Heart right ventricle (tissue), 16 donors: ENCODE results near the gene SRCAP. TPM values are rescaled to one million over a fixed set of nuclear protein-coding genes. Genes with fewer than 3 reads are reported as not detected.

Experiments used
- ATAC-seq, 8 donors: fragments of 200-7000 bp; cut with Tn5 transposase; one replicate each; pipeline ENCODE4 v1.9.1; 2020; ENCODE audit warnings: mild to moderate bottlenecking in 8 of 8, moderate library complexity in 8 of 8, moderate number of reproducible peaks in 1 of 8
- DNase-seq, 2 donors: peaks; one replicate each; pipeline ENCODE4 v3.0.0-alpha.2; 2020
- H3K27ac ChIP-seq, 10 donors: fragments of 200-600 bp; sonication (generic) in 2 of 10; one replicate each; pipeline versions ENCODE4 v1.5.0 to v1.8.0; 2020 to 2022; ENCODE audit warnings: mild to moderate bottlenecking in 3 of 10
- H3K27me3 ChIP-seq, 7 donors: fragments of 200-600 bp; one replicate each; pipeline ENCODE4 v1.8.0; 2021 to 2022; ENCODE audit warnings: mild to moderate bottlenecking in 2 of 7
- H3K36me3 ChIP-seq, 9 donors: fragments of 200-600 bp; sonication (generic) in 1 of 9; one replicate each; pipeline versions ENCODE4 v1.5.0 to v1.8.0; 2020 to 2022; ENCODE audit warnings: mild to moderate bottlenecking in 2 of 9
- H3K4me1 ChIP-seq, 9 donors: fragments of 200-600 bp; sonication (generic) in 1 of 9; one replicate each; pipeline versions ENCODE4 v1.5.0 to v1.8.0; 2020 to 2022; ENCODE audit warnings: mild to moderate bottlenecking in 4 of 9
- H3K4me3 ChIP-seq, 10 donors: fragments of 200-600 bp; sonication (generic) in 2 of 10; one replicate each; pipeline versions ENCODE4 v1.5.0 to v1.8.0; 2020 to 2022; ENCODE audit warnings: mild to moderate bottlenecking in 7 of 10, moderate library complexity in 2 of 10
- H3K9me3 ChIP-seq, 11 donors: fragments of 200-600 bp in 10 of 11; sonication (generic) in 2 of 11; one replicate each; pipeline versions ENCODE4 v1.5.0 to v1.8.0; 2013 to 2022; ENCODE audit warnings: mild to moderate bottlenecking in 2 of 11, control low read depth in 1 of 11, moderate library complexity in 1 of 11
- CTCF ChIP-seq, 9 donors: fragments of 200-600 bp; sonication (generic) in 2 of 9; IDR thresholded peaks; one replicate each; pipeline versions ENCODE4 v1.5.0 to v1.8.0; 2021 to 2022; ENCODE audit warnings: antibody characterized with exemption in 9 of 9, mild to moderate bottlenecking in 5 of 9, moderate library complexity in 1 of 9
- WGBS, 2 donors: extraction: QIAGEN DNeasy Blood & Tissue Kit; methylation state at CpG; one replicate each; pipeline ENCODE4 v1.1.7; 2013; ENCODE audit warnings: inconsistent platforms in 1 of 2; 5-methylcytosine and 5-hydroxymethylcytosine counted together
- intact Hi-C, 10 donors: fragments of 100-400 bp; cut with DNase I; formaldehyde crosslinking; loops; one replicate each; pipeline versions ENCODE4 v1.11.1 to v1.14.2; 2022
- polyA plus RNA-seq, 2 donors: library from polyadenylated mRNA; stranded (reverse); fragments of 200-250 nt; gene quantifications; one replicate each; pipeline ENCODE4 v1.2.3, GENCODE V29; 2013
- total RNA-seq, 10 donors: library from RNA; stranded (reverse); fragmentation: NEBNext Ultra II Directional in 3 of 10; extraction: Animal tissue kit (Norgen Biotek cat#: 25700) in 3 of 10; gene quantifications; one replicate each; pipeline versions ENCODE4 v1.2.1 to v1.2.4, GENCODE V29; 2021 to 2023
- donor health status: Arrhythmogenic right ventricular cardiomyopathy.
- donor health status: ischemic (EF 13 %, LVEDD 7.1; RV severe dilation, severe dysfunction).
- donor health status: healthy with polysubstance abuse.
- donor health status: DM: no; HTN: yes; CAD: no.
- donor health status: DM: no; HTN: no; CAD: no.
- donor health status: ischemic (EF 25% LVEDD 6.9; RV normal size, moderate dysfunction).
- donor health status: ischemic (EF 25% LVEDD 5.7; RV mildly dilated, moderate dysfunction).
- donor health status: healthy.
- donor health status: DM: yes; HTN: yes; CAD: no.
- donor health status: Ischemic cardiomyopathy.
- donor health status: ischemic (EF 35%, LVEDD 5.7; RV mildly dilated, moderate dysfunction).
- donor health status: nonischemic (EF 11% LVEDD 7.7; RV severe dilation, severe dysfunction).
- donor health status: DM: yes; HTN: yes; CAD: no.
- donor health status: PGD.
- donor health status: ischemic (EF 29% LVEDD 5.4; RV normal size, mild dysfunction).
- donor health status: nonischemic (EF 23%, LVEDD 6.1; RV moderate dilation, normal function).

SRCAP gene
- total and polyA plus RNA-seq, 12 donors, result 2.6 to 60.6 (median 45.4) TPM

- intact Hi-C loops, result no loop called here
- DNase-seq (no peak), ATAC-seq (peak in 1 of 8 donors; percentile 3)
- Histone ChIP-seq H3K9me3 (no peaks in the 10 kb centered on the region), H3K4me1 (peaks cover 3 to 18% (median 15%) of the 10 kb centered on the region in 9 donors), H3K27me3 (no peaks in the 10 kb centered on the region), H3K27ac (no peak overlapping the region), H3K36me3 (peaks cover 0 to 96% (median 80%) of the 10 kb centered on the region in 9 donors), H3K4me3 (no peak overlapping the region)
- TF ChIP-seq CTCF (IDR thresholded peaks at IDR 0.05), result no peak
- WGBS, 2 donors, result 89 to 90% methylated on average over 11 of the region's 11 CpGs
Observed at GRCh38 chr16:30667361-30667905, 31.5 kb upstream of the SRCAP start.

- Histone ChIP-seq H3K9me3 (no peaks in the 10 kb centered on the region), H3K36me3 (peaks cover 0 to 86% (median 70%) of the 10 kb centered on the region in 9 donors), H3K4me1 (peaks cover 0 to 8% (median 5%) of the 10 kb centered on the region in 9 donors), H3K4me3 (no peak overlapping the region), H3K27me3 (no peaks in the 10 kb centered on the region), H3K27ac (no peak overlapping the region)
- WGBS, 2 donors, result 86 to 88% methylated on average over 12 of the region's 12 CpGs
- ATAC-seq (no peak), DNase-seq (no peak)
- intact Hi-C loops, result no loop called here
- no peak for TF ChIP-seq CTCF (IDR thresholded peaks at IDR 0.05)
Observed at GRCh38 chr16:30668393-30668792, 30.6 kb upstream of the SRCAP start.

- WGBS, 2 donors, result 91 to 92% methylated on average over 41 of the region's 41 CpGs
- intact Hi-C loops, result no loop called here
- H3K36me3 ChIP-seq, result peaks cover 0 to 78% (median 65%) of the 10 kb centered on the region in 9 donors
- H3K27ac ChIP-seq, result no peak overlapping the region
- no peak for TF ChIP-seq CTCF (IDR thresholded peaks at IDR 0.05)
- H3K4me3 ChIP-seq, result no peak overlapping the region
- no peak for DNase-seq
- H3K9me3 ChIP-seq, result no peaks in the 10 kb centered on the region
- ATAC-seq, result peak in 1 of 8 donors; percentile 3
- no peaks in the 10 kb centered on the region for H3K27me3 ChIP-seq
- peaks cover 0 to 4% (median 0%) of the 10 kb centered on the region in 9 donors for H3K4me1 ChIP-seq
Observed at GRCh38 chr16:30669026-30669902, 29.7 kb upstream of the SRCAP start.

- Histone ChIP-seq H3K27me3 (no peaks in the 10 kb centered on the region), H3K4me1 (no peaks in the 10 kb centered on the region), H3K27ac (no peak overlapping the region), H3K4me3 (no peak overlapping the region), H3K36me3 (peaks cover 0 to 69% (median 57%) of the 10 kb centered on the region in 9 donors), H3K9me3 (no peaks in the 10 kb centered on the region)
- intact Hi-C loops, result no loop called here
- WGBS, 2 donors, result 84 to 90% methylated on average over 14 of the region's 14 CpGs
- ATAC-seq, result peak in 2 of 8 donors; percentile 16 to 22
- DNase-seq, result no peak
- TF ChIP-seq CTCF (IDR thresholded peaks at IDR 0.05), result no peak
Observed at GRCh38 chr16:30669903-30670824, 28.8 kb upstream of the SRCAP start.
